Erythroblast (primary cell): Measurements from ENCODE around the gene DOHH.
"Not testable (repeated sequence)": the region's sequence is repeated elsewhere in the genome, so short reads cannot be mapped to it uniquely, and the experiment has no call there.

Experiments used
- GATA1 ChIP-seq: IDR thresholded peaks from 2 replicates; pipeline ENCODE4 v1.6.1; 2011; ENCODE audit warnings: low read depth, mild to moderate bottlenecking, control low read depth, low read length, moderate library complexity
- POLR2A ChIP-seq: IDR thresholded peaks from 2 replicates; pipeline ENCODE4 v1.6.1; 2011; ENCODE audit warnings: mild to moderate bottlenecking, low read length

GRCh38 chr19:3529299-3529698 lies 28.8 kb upstream of the DOHH start:
- TF ChIP-seq POLR2A, GATA1: not testable (repeated sequence)
